Upper lobe of left lung (tissue), 4 donors: ENCODE measurements around the gene DEPDC5.

Experiments
- EP300 ChIP-seq, 4 donors: sonication (generic); formaldehyde crosslinking; IDR thresholded peaks; one replicate each; pipeline ENCODE4 v1.5.1; 2017; ENCODE audit warnings: antibody characterized with exemption in 4 of 4, control low read depth in 2 of 4
- POLR2A ChIP-seq, 4 donors: fragments of 450-650 bp; IDR thresholded peaks; one replicate each; pipeline ENCODE4 v1.5.1; 2016 to 2017; ENCODE audit warnings: antibody characterized with exemption in 4 of 4, mild to moderate bottlenecking in 2 of 4
- POLR2AphosphoS5 ChIP-seq, 2 donors: sonication (generic); formaldehyde crosslinking; IDR thresholded peaks; one replicate each; pipeline ENCODE4 v1.5.1; 2017; ENCODE audit warnings: antibody characterized with exemption in 2 of 2
- TF ChIP-seq, protein P1 (sequence below), 6 experiments: fragments of 450-650 bp in 4 of 6; fragments of 200-600 bp in 2 of 6; sonication (generic) in 2 of 6; IDR thresholded peaks; one replicate each; pipeline ENCODE4 v1.5.1; 2016 to 2019; ENCODE audit warnings: antibody characterized with exemption in 6 of 6

DNA sequence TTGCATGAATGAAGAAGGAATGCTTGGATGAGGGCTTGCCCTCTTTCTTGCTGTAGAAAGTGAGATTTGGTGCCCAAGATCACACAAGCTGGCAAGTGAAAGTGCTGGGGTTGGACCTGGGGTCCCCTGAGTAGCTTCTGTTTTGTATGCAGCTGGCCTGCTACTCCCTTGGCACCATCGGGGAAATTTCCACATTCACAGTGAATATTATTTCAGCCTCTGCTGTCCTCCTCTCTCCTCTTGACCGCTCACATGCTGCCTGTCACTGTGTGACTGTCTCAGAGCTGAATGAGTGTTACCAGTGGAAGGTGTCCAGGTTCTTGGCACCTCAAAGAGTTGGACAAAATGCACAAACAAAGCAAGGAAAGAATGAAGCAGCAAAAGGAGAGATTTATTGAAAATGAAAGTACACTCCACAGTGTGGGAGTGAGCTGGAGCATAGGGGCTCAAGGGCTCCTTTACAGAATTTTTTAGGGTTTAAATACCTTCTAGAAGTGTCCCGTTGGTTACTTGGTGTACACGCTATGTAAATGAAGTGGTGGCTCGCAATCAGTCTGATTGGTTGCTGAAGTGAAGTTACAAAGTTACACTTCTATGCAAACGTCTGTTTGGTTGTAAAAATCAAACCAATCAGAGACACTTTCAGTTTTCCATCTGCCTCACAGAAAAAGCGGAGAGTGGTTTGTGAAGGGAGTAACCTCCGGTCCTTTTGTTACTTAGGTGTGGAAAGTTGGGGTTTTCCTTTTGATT lies 87.4 kb downstream of the DEPDC5 start:
- TF ChIP-seq POLR2AphosphoS5 (IDR thresholded peaks at IDR 0.05) (no peak), POLR2A (IDR thresholded peaks at IDR 0.05) (no peak), EP300 (IDR thresholded peaks at IDR 0.05) (no peak)
- TF ChIP-seq, protein P1, sequence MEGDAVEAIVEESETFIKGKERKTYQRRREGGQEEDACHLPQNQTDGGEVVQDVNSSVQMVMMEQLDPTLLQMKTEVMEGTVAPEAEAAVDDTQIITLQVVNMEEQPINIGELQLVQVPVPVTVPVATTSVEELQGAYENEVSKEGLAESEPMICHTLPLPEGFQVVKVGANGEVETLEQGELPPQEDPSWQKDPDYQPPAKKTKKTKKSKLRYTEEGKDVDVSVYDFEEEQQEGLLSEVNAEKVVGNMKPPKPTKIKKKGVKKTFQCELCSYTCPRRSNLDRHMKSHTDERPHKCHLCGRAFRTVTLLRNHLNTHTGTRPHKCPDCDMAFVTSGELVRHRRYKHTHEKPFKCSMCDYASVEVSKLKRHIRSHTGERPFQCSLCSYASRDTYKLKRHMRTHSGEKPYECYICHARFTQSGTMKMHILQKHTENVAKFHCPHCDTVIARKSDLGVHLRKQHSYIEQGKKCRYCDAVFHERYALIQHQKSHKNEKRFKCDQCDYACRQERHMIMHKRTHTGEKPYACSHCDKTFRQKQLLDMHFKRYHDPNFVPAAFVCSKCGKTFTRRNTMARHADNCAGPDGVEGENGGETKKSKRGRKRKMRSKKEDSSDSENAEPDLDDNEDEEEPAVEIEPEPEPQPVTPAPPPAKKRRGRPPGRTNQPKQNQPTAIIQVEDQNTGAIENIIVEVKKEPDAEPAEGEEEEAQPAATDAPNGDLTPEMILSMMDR (IDR thresholded peaks at IDR 0.05): no peak
